ENCODE measurements around the gene HNRNPM.

- TF ChIP-seq, protein P1, sequence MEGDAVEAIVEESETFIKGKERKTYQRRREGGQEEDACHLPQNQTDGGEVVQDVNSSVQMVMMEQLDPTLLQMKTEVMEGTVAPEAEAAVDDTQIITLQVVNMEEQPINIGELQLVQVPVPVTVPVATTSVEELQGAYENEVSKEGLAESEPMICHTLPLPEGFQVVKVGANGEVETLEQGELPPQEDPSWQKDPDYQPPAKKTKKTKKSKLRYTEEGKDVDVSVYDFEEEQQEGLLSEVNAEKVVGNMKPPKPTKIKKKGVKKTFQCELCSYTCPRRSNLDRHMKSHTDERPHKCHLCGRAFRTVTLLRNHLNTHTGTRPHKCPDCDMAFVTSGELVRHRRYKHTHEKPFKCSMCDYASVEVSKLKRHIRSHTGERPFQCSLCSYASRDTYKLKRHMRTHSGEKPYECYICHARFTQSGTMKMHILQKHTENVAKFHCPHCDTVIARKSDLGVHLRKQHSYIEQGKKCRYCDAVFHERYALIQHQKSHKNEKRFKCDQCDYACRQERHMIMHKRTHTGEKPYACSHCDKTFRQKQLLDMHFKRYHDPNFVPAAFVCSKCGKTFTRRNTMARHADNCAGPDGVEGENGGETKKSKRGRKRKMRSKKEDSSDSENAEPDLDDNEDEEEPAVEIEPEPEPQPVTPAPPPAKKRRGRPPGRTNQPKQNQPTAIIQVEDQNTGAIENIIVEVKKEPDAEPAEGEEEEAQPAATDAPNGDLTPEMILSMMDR (IDR thresholded peaks at IDR 0.05): no peak
- no peak for TF ChIP-seq POLR2A (IDR thresholded peaks at IDR 0.05)
Observed at GRCh38 chr19:8399681-8400188, 45.0 kb upstream of the HNRNPM start.
